Panc1 (cell line): ENCODE results near the gene CDK1. TPM values are rescaled to one million over a fixed set of nuclear protein-coding genes. Genes with fewer than 3 reads are reported as not detected.
A peak's percentile ranks its signal among the peaks of the same experiment; 100 is the strongest.

Experiments
- ATAC-seq: fragments of 200-7000 bp; cut with Tn5 transposase; 2 replicates; pipeline ENCODE4 v1.9.1; 2020; ENCODE audit warnings: mild to moderate bottlenecking, moderate library complexity
- BruUV-seq: library from RNA; stranded (reverse); fragments of 400-500 nt; replicated peaks from 2 replicates; lab custom pipeline; 2021; lab: Mats Ljungman, UMichigan
- CTCF ChIA-PET: fragments of 300-600 bp; sonication (Branson Sonifier 250); formaldehyde crosslinking; loops from one replicate; lab custom pipeline; 2022; ENCODE audit warnings: antibody characterized with exemption; lab: Charles Lee
- POLR2A ChIA-PET: fragments of 300-600 bp; sonication (Branson Sonifier 250); formaldehyde crosslinking; loops from one replicate; lab custom pipeline; 2022; ENCODE audit warnings: antibody characterized with exemption; lab: Charles Lee
- DNase-seq: peaks from one replicate; pipeline ENCODE4 v3.0.0-alpha.2; 2010; ENCODE audit warnings: low read depth, low spot score
- H3K27ac ChIP-seq: 2 replicates; pipeline ENCODE4 v1.5.1; 2011; ENCODE audit warnings: mild to moderate bottlenecking, low read length, inconsistent platforms
- H3K27me3 ChIP-seq: fragments of 200-500 bp; sonication (Bioruptor generic); 2 replicates; pipeline ENCODE4 v1.6.0; 2014; ENCODE audit warnings: low read length, inconsistent platforms; ENCODE audit not compliant: control insufficient read depth, insufficient read depth
- H3K36me3 ChIP-seq: fragments of 200-500 bp; sonication (Bioruptor generic); 2 replicates; pipeline ENCODE4 v1.5.1; 2014; ENCODE audit warnings: inconsistent platforms, mild to moderate bottlenecking, low read length, moderate library complexity; ENCODE audit not compliant: control insufficient read depth, insufficient read depth
- H3K4me1 ChIP-seq: 2 replicates; pipeline ENCODE4 v1.5.1; 2011; ENCODE audit warnings: inconsistent platforms, mild to moderate bottlenecking, low read length, moderate library complexity; ENCODE audit not compliant: control insufficient read depth, insufficient read depth
- H3K4me3 ChIP-seq, 2 experiments: 2 replicates each; pipeline ENCODE4 v1.5.1; 2011 to 2012; ENCODE audit warnings: low read depth in 2 of 2, low read length in 2 of 2, mild to moderate bottlenecking in 2 of 2, inconsistent platforms in 1 of 2, moderate library complexity in 1 of 2
- H3K9me3 ChIP-seq: fragments of 200-500 bp; sonication (Bioruptor generic); 2 replicates; pipeline ENCODE4 v1.5.1; 2014; ENCODE audit warnings: low read depth, mild to moderate bottlenecking, inconsistent platforms, low read length, moderate library complexity; ENCODE audit not compliant: control insufficient read depth, insufficient read depth
- CTCF ChIP-seq: fragments of 450-650 bp; IDR thresholded peaks from 2 replicates; pipeline ENCODE4 v1.5.1; 2017; ENCODE audit warnings: mild to moderate bottlenecking
- POLR2AphosphoS5 ChIP-seq: IDR thresholded peaks from 2 replicates; pipeline ENCODE4 v1.6.1; 2012; ENCODE audit warnings: mild to moderate bottlenecking, low read depth, low read length, moderate library complexity
- SIN3A ChIP-seq: IDR thresholded peaks from 2 replicates; pipeline ENCODE4 v1.6.1; 2012; ENCODE audit warnings: low read depth, mild to moderate bottlenecking, low read length, moderate library complexity, borderline replicate concordance; ENCODE audit not compliant: insufficient read depth
- TCF7L2 ChIP-seq: IDR thresholded peaks from 2 replicates; pipeline ENCODE4 v1.6.1; 2011; ENCODE audit warnings: mild to moderate bottlenecking, low read depth, low read length, inconsistent platforms
- in situ Hi-C: cut with HindIII; loops from 2 replicates; pipeline ENCODE4 v1.10.0; 2016; ENCODE audit warnings: low sequenced_read_pairs, low pct_unique_long_range_greater_than_20kb
- intact Hi-C: fragments of 100-400 bp; cut with micrococcal nuclease; formaldehyde crosslinking; loops from one replicate; pipeline ENCODE4 v1.10.0; 2022; ENCODE audit not compliant: unreplicated experiment
- total RNA-seq: library from RNA; stranded (reverse); gene quantifications from one replicate; pipeline ENCODE4 v1.2.1, GENCODE V29; 2021; ENCODE audit not compliant: unreplicated experiment
- TF ChIP-seq, protein P1 (sequence below), 2 experiments: IDR thresholded peaks; 2 replicates each; pipeline ENCODE4 v1.6.1; 2011 to 2012; ENCODE audit warnings: low read depth in 2 of 2, control low read depth in 1 of 2, low read length in 1 of 2, mild to moderate bottlenecking in 1 of 2, moderate library complexity in 1 of 2; ENCODE audit not compliant: insufficient read depth in 1 of 2

CDK1 gene
- total RNA-seq, 1 experiment from 2014 or later, result 75.5 TPM

- ChIA-PET POLR2A (no interaction called here), CTCF (no interaction called here)
- in situ Hi-C loops, result no loop called here
- Histone ChIP-seq H3K36me3 (no peaks in the 10 kb centered on the region), H3K4me3 (no peak overlapping the region), H3K9me3 (no peaks in the 10 kb centered on the region), H3K27ac (no peak overlapping the region), H3K27me3 (no peaks in the 10 kb centered on the region), H3K4me1 (peaks cover 3% of the 10 kb centered on the region; the same call in 1 of the 2 replicates)
- intact Hi-C loops, result loop anchor here (5.0 kb wide), 2 partner anchors 368 to 1018 kb away; no protein-coding TSS in a partner anchor
- ATAC-seq (no peak), DNase-seq (no peak)
- BruUV-seq, result no TSS peak
- TF ChIP-seq CTCF (no peak), SIN3A (no peak), TCF7L2 (no peak), POLR2AphosphoS5 (no peak)
- TF ChIP-seq, protein P1, sequence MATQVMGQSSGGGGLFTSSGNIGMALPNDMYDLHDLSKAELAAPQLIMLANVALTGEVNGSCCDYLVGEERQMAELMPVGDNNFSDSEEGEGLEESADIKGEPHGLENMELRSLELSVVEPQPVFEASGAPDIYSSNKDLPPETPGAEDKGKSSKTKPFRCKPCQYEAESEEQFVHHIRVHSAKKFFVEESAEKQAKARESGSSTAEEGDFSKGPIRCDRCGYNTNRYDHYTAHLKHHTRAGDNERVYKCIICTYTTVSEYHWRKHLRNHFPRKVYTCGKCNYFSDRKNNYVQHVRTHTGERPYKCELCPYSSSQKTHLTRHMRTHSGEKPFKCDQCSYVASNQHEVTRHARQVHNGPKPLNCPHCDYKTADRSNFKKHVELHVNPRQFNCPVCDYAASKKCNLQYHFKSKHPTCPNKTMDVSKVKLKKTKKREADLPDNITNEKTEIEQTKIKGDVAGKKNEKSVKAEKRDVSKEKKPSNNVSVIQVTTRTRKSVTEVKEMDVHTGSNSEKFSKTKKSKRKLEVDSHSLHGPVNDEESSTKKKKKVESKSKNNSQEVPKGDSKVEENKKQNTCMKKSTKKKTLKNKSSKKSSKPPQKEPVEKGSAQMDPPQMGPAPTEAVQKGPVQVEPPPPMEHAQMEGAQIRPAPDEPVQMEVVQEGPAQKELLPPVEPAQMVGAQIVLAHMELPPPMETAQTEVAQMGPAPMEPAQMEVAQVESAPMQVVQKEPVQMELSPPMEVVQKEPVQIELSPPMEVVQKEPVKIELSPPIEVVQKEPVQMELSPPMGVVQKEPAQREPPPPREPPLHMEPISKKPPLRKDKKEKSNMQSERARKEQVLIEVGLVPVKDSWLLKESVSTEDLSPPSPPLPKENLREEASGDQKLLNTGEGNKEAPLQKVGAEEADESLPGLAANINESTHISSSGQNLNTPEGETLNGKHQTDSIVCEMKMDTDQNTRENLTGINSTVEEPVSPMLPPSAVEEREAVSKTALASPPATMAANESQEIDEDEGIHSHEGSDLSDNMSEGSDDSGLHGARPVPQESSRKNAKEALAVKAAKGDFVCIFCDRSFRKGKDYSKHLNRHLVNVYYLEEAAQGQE (IDR thresholded peaks at IDR 0.05; ENCODE audit: insufficient read depth in 1 of 2, low read depth in 2 of 2, low read length in 1 of 2), result no peak
These were observed 41.0 kb downstream of the CDK1 start for GRCh38 chr10:60819271-60819670.

DNA sequence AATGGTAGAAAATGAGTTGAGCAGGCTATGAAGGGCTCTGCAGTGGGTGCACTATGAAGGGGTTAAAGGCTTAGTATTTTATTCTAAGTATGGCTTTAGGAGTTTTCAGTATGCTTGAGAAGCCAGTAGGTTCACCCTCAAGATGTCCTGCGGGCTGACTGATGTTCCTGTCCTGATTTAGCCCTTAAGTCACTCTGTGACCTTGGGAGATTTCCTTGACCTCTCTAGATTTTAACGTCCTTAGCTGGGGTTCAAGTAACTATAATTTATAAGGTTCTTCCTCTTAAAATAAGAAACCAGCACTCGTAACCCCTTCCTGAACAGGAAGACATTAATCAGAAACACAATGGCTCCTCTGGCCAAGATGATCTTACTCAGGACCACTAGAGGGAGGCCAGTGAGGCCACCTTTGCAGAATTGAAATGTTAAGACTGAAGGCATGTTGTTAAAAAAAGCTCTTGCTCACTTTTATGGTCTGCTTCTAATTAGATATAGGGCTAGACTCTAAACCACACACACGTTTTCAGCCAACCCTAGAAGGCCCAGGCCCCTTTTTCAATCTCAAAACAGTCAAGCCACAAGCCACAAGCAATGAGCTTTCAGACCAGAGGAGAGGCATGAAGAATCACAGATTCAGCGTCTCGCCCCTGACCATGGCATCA is 41.9 kb downstream of the CDK1 start:
- H3K36me3 ChIP-seq, result no peaks in the 10 kb centered on the region
- no peaks in the 10 kb centered on the region for H3K9me3 ChIP-seq
- peak; percentile 70; the same call in 1 of the 2 replicates for ATAC-seq
- in situ Hi-C loops (no loop called here), intact Hi-C loops (no loop called here)
- TF ChIP-seq, protein P1 (IDR thresholded peaks at IDR 0.05; ENCODE audit: insufficient read depth in 1 of 2, low read depth in 2 of 2, low read length in 1 of 2), result no peak
- peak; percentile 62 for TF ChIP-seq CTCF
- no peak for TF ChIP-seq SIN3A
- no peak for TF ChIP-seq POLR2AphosphoS5
- TF ChIP-seq TCF7L2, result no peak
- H3K27ac ChIP-seq, result no peak overlapping the region
- no peaks in the 10 kb centered on the region for H3K27me3 ChIP-seq
- no TSS peak for BruUV-seq
- POLR2A ChIA-PET, result no interaction called here
- no peak overlapping the region for H3K4me3 ChIP-seq
- DNase-seq, result no peak
- CTCF ChIA-PET, result no interaction called here
- H3K4me1 ChIP-seq, result peaks cover 3% of the 10 kb centered on the region; the same call in 1 of the 2 replicates
